ENCODE data around the gene TAC3.
A peak's percentile ranks its signal among the peaks of the same experiment; 100 is the strongest.

The TAC3 gene

DNA sequence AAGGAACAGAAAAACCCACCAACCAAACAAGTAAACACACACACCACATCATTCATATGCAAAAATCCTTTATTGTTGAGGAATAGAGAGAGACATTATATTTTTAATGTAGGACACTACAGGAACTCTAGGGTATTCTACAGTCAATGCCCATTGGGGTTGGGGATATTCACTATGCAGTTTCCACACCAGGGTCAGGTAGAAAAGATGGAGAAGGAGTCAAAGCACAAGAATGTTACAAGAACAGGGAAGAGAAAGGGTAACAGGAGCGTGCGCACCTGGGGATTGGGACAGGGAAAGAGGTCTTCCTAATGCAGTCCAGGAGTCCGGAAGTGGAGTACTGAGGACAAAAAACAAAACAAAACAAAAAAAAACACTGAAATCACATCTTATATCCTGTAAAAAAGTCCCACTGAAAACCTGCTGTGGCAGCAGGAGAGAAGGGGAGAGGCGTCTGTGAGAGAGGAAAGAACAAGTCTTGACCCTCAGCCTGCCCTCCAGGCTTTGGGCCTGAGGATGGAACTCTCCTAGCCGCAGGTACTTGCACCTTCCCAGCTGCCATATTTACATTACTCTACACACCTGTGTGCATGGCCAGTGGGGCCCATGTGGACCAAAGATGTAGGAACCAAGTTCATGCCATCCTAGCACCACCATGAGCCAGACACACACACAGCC lies 6.2 kb downstream of the TAC3 start:
- Histone ChIP-seq H3K4ac (ENCODE audit: low read depth in 1 of 2, low read length in 2 of 2) (no peak overlapping the region), H3K23ac (ENCODE audit: low read length in 2 of 2) (no peak overlapping the region), H2BK15ac (ENCODE audit: low read depth, poor library complexity, severe bottlenecking) (no peak overlapping the region), H2AK5ac (ENCODE audit: low read length, severe bottlenecking) (no peak overlapping the region), H3K9me3 (ENCODE audit: control insufficient read depth, low read length) (no peaks in the 10 kb centered on the region), H3K14ac (ENCODE audit: low read length in 2 of 2) (no peak overlapping the region), H2BK120ac (ENCODE audit: low read depth, low read length) (no peak overlapping the region), H4K91ac (ENCODE audit: low read length) (no peak overlapping the region), H2BK5ac (ENCODE audit: low read depth, low read length, poor library complexity, severe bottlenecking) (no peak overlapping the region), H3K36me3 (ENCODE audit: control insufficient read depth in 1 of 2, insufficient read depth in 2 of 2, low read depth in 1 of 2, low read length in 2 of 2) (no peaks in the 10 kb centered on the region), H3K4me3 (ENCODE audit: insufficient read depth in 1 of 2, low read depth in 1 of 2, low read length in 2 of 2) (no peak overlapping the region), H3K27me3 (ENCODE audit: control insufficient read depth in 1 of 2, insufficient read depth in 1 of 2, low read length in 2 of 2) (peaks cover 27 to 28% of the 10 kb centered on the region in 2 experiments), H3K18ac (ENCODE audit: low read depth in 1 of 2, low read length in 2 of 2) (no peak overlapping the region), H4K8ac (ENCODE audit: low read length) (no peak overlapping the region), H3K4me1 (ENCODE audit: control insufficient read depth, insufficient read depth, low read depth, low read length) (peaks cover 2% of the 10 kb centered on the region), H3K79me1 (replicated peaks; ENCODE audit: low read length, poor library complexity, severe bottlenecking) (peaks cover 4% of the 10 kb centered on the region), H2AFZ (ENCODE audit: low read depth, low read length) (no peak overlapping the region), H2BK12ac (ENCODE audit: low read length in 2 of 2) (peak overlapping the region in 1 of 2 experiments; percentile 15), H3K9ac (ENCODE audit: low read length) (no peak overlapping the region), H3K4me2 (ENCODE audit: low read length, poor library complexity, severe bottlenecking) (no peak overlapping the region), H3K27ac (ENCODE audit: low read length, poor library complexity, severe bottlenecking) (no peak overlapping the region)
- no peak for DNase-seq
- 95% methylated on average over 3 of the region's 5 CpGs for WGBS

DNA sequence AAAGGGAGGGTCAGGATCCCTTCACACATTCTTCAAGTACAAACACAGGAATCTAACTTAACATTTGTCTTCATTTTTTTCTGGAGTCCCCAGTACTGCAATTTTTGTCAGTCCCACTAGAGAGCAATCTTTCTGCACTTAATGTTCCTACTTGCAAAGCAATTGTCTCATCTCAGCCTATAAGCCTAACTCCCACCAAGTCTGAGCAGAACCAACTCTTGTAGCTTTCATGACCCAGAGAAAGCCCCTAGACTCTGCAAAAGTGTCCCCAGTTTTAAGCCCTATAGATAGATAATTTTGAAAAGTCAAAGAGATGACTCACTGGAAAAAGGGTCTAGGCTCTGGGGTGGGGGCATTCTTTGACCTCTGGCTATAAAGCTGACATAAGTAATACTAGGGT lies 8.2 kb downstream of the TAC3 start:
- Histone ChIP-seq H3K4ac (ENCODE audit: low read depth in 1 of 2, low read length in 2 of 2) (no peak overlapping the region), H3K4me2 (ENCODE audit: low read length, poor library complexity, severe bottlenecking) (no peak overlapping the region), H3K27me3 (ENCODE audit: control insufficient read depth in 1 of 2, insufficient read depth in 1 of 2, low read length in 2 of 2) (peaks cover 8 to 9% of the 10 kb centered on the region in 2 experiments), H3K9ac (ENCODE audit: low read length) (peak overlapping the region; percentile 8), H4K91ac (ENCODE audit: low read length) (no peak overlapping the region), H2BK120ac (ENCODE audit: low read depth, low read length) (no peak overlapping the region), H2AFZ (ENCODE audit: low read depth, low read length) (no peak overlapping the region), H3K14ac (ENCODE audit: low read length in 2 of 2) (no peak overlapping the region), H4K8ac (ENCODE audit: low read length) (no peak overlapping the region), H2BK15ac (ENCODE audit: low read depth, poor library complexity, severe bottlenecking) (no peak overlapping the region), H3K4me3 (ENCODE audit: insufficient read depth in 1 of 2, low read depth in 1 of 2, low read length in 2 of 2) (no peak overlapping the region), H3K36me3 (ENCODE audit: control insufficient read depth in 1 of 2, insufficient read depth in 2 of 2, low read depth in 1 of 2, low read length in 2 of 2) (peaks cover 16% of the 10 kb centered on the region in 2 experiments), H3K23ac (ENCODE audit: low read length in 2 of 2) (no peak overlapping the region), H3K4me1 (ENCODE audit: control insufficient read depth, insufficient read depth, low read depth, low read length) (peaks cover 2% of the 10 kb centered on the region), H3K27ac (ENCODE audit: low read length, poor library complexity, severe bottlenecking) (no peak overlapping the region), H3K9me3 (ENCODE audit: control insufficient read depth, low read length) (no peaks in the 10 kb centered on the region), H2BK5ac (ENCODE audit: low read depth, low read length, poor library complexity, severe bottlenecking) (no peak overlapping the region), H2AK5ac (ENCODE audit: low read length, severe bottlenecking) (no peak overlapping the region), H2BK12ac (ENCODE audit: low read length in 2 of 2) (no peak overlapping the region), H3K18ac (ENCODE audit: low read depth in 1 of 2, low read length in 2 of 2) (no peak overlapping the region), H3K79me1 (replicated peaks; ENCODE audit: low read length, poor library complexity, severe bottlenecking) (peaks cover 20% of the 10 kb centered on the region)
- peak; percentile 84 for DNase-seq

DNA sequence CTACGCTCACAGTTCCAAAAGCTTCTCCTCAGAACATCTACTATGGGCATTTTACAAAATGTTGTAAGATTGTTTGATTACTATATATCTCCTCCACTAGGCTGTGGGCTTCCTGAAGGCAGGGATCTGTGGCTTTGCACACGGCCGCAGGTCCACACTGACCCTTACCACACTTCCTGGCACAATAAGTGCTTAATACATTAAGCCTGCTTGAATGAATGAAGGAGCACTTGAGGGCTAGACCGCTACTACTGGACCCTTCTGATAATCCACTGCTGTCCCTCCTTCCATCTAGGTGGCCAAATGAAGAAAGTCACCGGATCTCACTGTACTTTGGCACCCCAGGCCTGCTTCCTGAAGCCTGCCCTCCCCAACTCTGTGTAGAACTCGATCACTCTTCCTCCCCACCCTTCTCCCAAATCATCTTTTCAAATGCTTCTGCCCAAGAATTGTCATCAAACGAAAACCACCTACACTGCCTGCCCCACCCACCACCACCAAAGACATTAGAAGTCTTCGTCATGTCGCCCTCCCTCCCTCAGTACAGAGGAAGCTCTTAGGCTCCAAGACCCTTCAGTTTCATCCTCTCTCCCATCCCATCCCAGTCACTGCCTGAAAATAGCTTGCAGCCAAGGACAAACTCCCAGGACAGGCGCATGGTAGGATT lies 9.4 kb downstream of the TAC3 start:
- H2AK5ac ChIP-seq (ENCODE audit: low read length, severe bottlenecking) = no peak overlapping the region
- H4K91ac ChIP-seq (ENCODE audit: low read length) = peak overlapping the region; percentile 4
- no peak overlapping the region for H3K4ac ChIP-seq (ENCODE audit: low read depth in 1 of 2, low read length in 2 of 2)
- H3K27ac ChIP-seq (ENCODE audit: low read length, poor library complexity, severe bottlenecking) = no peak overlapping the region
- peak overlapping the region; percentile 60 for H2AFZ ChIP-seq (ENCODE audit: low read depth, low read length)
- no peak overlapping the region for H3K18ac ChIP-seq (ENCODE audit: low read depth in 1 of 2, low read length in 2 of 2)
- no peak overlapping the region for H2BK120ac ChIP-seq (ENCODE audit: low read depth, low read length)
- peak overlapping the region in 1 of 2 experiments; percentile 62 for H3K4me3 ChIP-seq (ENCODE audit: insufficient read depth in 1 of 2, low read depth in 1 of 2, low read length in 2 of 2)
- no peak for DNase-seq
- peaks cover 33% of the 10 kb centered on the region for H3K79me1 ChIP-seq (replicated peaks; ENCODE audit: low read length, poor library complexity, severe bottlenecking)
- H2BK12ac ChIP-seq (ENCODE audit: low read length in 2 of 2) = no peak overlapping the region
- H2BK15ac ChIP-seq (ENCODE audit: low read depth, poor library complexity, severe bottlenecking) = no peak overlapping the region
- H2BK5ac ChIP-seq (ENCODE audit: low read depth, low read length, poor library complexity, severe bottlenecking) = no peak overlapping the region
- peak overlapping the region; percentile 52 for H4K8ac ChIP-seq (ENCODE audit: low read length)
- 84% methylated on average over 9 of the region's 10 CpGs for WGBS
- H3K27me3 ChIP-seq (ENCODE audit: control insufficient read depth in 1 of 2, insufficient read depth in 1 of 2, low read length in 2 of 2) = no peaks in the 10 kb centered on the region
- H3K9me3 ChIP-seq (ENCODE audit: control insufficient read depth, low read length) = no peaks in the 10 kb centered on the region
- H3K36me3 ChIP-seq (ENCODE audit: control insufficient read depth in 1 of 2, insufficient read depth in 2 of 2, low read depth in 1 of 2, low read length in 2 of 2) = peaks cover 27 to 28% of the 10 kb centered on the region in 2 experiments
- peak overlapping the region; percentile 53 for H3K4me2 ChIP-seq (ENCODE audit: low read length, poor library complexity, severe bottlenecking)
- H3K4me1 ChIP-seq (ENCODE audit: control insufficient read depth, insufficient read depth, low read depth, low read length) = peaks cover 2% of the 10 kb centered on the region
- peak overlapping the region; percentile 69 for H3K9ac ChIP-seq (ENCODE audit: low read length)
- no peak overlapping the region for H3K23ac ChIP-seq (ENCODE audit: low read length in 2 of 2)
- no peak overlapping the region for H3K14ac ChIP-seq (ENCODE audit: low read length in 2 of 2)

DNA sequence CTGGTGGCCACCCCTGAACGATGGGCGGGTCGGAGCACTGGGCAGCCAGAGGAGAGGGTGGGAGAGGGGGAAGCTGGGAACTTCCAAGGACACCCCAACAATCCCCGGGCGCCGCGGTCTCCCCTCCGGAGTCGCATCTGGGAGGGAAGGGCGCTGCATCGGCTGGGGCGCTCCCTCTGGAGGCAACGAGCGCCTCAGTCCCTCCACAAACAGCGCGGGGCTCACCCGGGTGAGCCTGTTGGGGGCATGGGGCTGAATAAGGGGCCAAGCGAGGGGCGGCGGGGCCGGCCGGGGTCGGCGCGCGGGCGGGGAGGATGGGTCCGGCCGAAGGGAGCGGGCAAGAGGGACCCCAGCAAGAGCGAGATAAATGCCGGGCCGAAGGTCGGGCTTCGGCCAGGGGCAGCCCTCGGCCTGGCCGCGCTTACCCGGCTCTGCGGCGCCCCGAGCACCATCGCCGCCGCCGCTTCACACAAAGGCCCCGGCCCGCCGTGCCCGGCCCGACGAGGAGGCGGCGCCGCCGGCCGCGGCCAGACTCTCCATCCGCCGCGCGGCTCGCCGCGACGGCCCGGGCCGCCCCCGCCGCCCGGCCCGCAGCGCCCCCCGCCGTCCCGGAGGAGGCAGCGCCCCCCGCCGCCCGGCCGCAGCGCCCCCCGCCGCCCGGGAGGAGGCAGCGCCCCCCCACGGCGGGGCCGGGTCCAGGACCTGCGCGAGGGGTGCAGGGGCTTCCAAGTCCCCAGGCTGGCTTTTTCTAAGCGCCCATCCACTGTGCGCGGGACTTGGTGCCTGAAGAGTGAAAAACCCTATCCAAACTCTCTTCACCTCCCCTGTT lies 10.1 kb downstream of the TAC3 start, which contains the start of gene ZBTB39:
TSS of gene ZBTB39 (minus strand) at position 567 of the 829 bp plus-strand sequence. CDS start 1,629 bp downstream, outside the sequence.
- Histone ChIP-seq H3K14ac (ENCODE audit: low read length in 2 of 2) (peak within 1 kb of the TSS in 1 of 2 experiments; percentile 80), H4K91ac (ENCODE audit: low read length) (peak within 1 kb of the TSS; percentile 4), H3K79me1 (replicated peaks; ENCODE audit: low read length, poor library complexity, severe bottlenecking) (peaks cover 40% of the 10 kb centered on the region), H2BK12ac (ENCODE audit: low read length in 2 of 2) (no peak within 1 kb of the TSS), H3K23ac (ENCODE audit: low read length in 2 of 2) (peak within 1 kb of the TSS in 1 of 2 experiments; percentile 87), H3K27me3 (ENCODE audit: control insufficient read depth in 1 of 2, insufficient read depth in 1 of 2, low read length in 2 of 2) (no peaks in the 10 kb centered on the region), H3K4ac (ENCODE audit: low read depth in 1 of 2, low read length in 2 of 2) (peak within 1 kb of the TSS in 1 of 2 experiments; percentile 59), H2AFZ (ENCODE audit: low read depth, low read length) (peak within 1 kb of the TSS; percentile 75), H2BK15ac (ENCODE audit: low read depth, poor library complexity, severe bottlenecking) (no peak within 1 kb of the TSS), H3K9ac (ENCODE audit: low read length) (peak within 1 kb of the TSS; percentile 86), H4K8ac (ENCODE audit: low read length) (peak within 1 kb of the TSS; percentile 74), H3K9me3 (ENCODE audit: control insufficient read depth, low read length) (no peaks in the 10 kb centered on the region), H3K27ac (ENCODE audit: low read length, poor library complexity, severe bottlenecking) (no peak within 1 kb of the TSS), H2BK5ac (ENCODE audit: low read depth, low read length, poor library complexity, severe bottlenecking) (peak within 1 kb of the TSS; percentile 11), H3K4me2 (ENCODE audit: low read length, poor library complexity, severe bottlenecking) (peak within 1 kb of the TSS; percentile 82), H3K4me3 (ENCODE audit: insufficient read depth in 1 of 2, low read depth in 1 of 2, low read length in 2 of 2) (peak within 1 kb of the TSS; percentile 76 to 83), H3K18ac (ENCODE audit: low read depth in 1 of 2, low read length in 2 of 2) (peak within 1 kb of the TSS; percentile 48 to 54), H2BK120ac (ENCODE audit: low read depth, low read length) (peak within 1 kb of the TSS; percentile 79), H2AK5ac (ENCODE audit: low read length, severe bottlenecking) (no peak within 1 kb of the TSS), H3K4me1 (ENCODE audit: control insufficient read depth, insufficient read depth, low read depth, low read length) (peaks cover 5% of the 10 kb centered on the region), H3K36me3 (ENCODE audit: control insufficient read depth in 1 of 2, insufficient read depth in 2 of 2, low read depth in 1 of 2, low read length in 2 of 2) (peaks cover 34% of the 10 kb centered on the region in 2 experiments)
- WGBS = 1% methylated on average over 36 of the region's 94 CpGs
- DNase-seq = peak; percentile 54

Measured in mesenchymal stem cell (in vitro differentiated cells and primary cell).